NCI-H1436 (cell line): Measurements from ENCODE around the gene TRIM50.
"Not testable (repeated sequence)": the region's sequence is repeated elsewhere in the genome, so short reads cannot be mapped to it uniquely, and the experiment has no call there.

ENCODE experiments used
- DNase-seq: peaks from one replicate; lab custom pipeline; 2025; lab: John Stamatoyannopoulos, UW

Gene TRIM50

GRCh38 chr7:73327922-73328321 is at the start of gene TRIM50, which contains the start of gene FKBP6:
TRIM50 (minus strand) TSS chr7:73328082; CDS start chr7:73324787, 3,295 bp downstream.
FKBP6 (plus strand) TSS chr7:73328161; CDS start chr7:73328429, 268 bp downstream.
- DNase-seq, result not testable (repeated sequence)

GRCh38 chr7:73376671-73377412 is 49.0 kb upstream of the TRIM50 start:
- DNase-seq, result no peak

- not testable (repeated sequence) for DNase-seq
Observed at GRCh38 chr7:73376262-73376661, 48.4 kb upstream of the TRIM50 start.

GRCh38 chr7:73373741-73374140 is 45.9 kb upstream of the TRIM50 start:
- no peak for DNase-seq

GRCh38 chr7:73369622-73370021 is 41.7 kb upstream of the TRIM50 start:
- DNase-seq, result no peak

GRCh38 chr7:73369009-73369408 is 41.1 kb upstream of the TRIM50 start:
- DNase-seq, result no peak

- DNase-seq, result no peak
Observed at GRCh38 chr7:73366990-73367389, 39.1 kb upstream of the TRIM50 start.

- no peak for DNase-seq
Observed at GRCh38 chr7:73366127-73366526, 38.2 kb upstream of the TRIM50 start.

- DNase-seq, result no peak
Observed at GRCh38 chr7:73364006-73364728, 36.3 kb upstream of the TRIM50 start.

- no peak for DNase-seq
Observed at GRCh38 chr7:73363225-73364005, 35.5 kb upstream of the TRIM50 start.

GRCh38 chr7:73360590-73360989 is 32.7 kb upstream of the TRIM50 start:
- not testable (repeated sequence) for DNase-seq

- no peak for DNase-seq
Observed at GRCh38 chr7:73359746-73360375, 32.0 kb upstream of the TRIM50 start.

- DNase-seq, result no peak
Observed at GRCh38 chr7:73359306-73359705, 31.4 kb upstream of the TRIM50 start.

- no peak for DNase-seq
Observed at GRCh38 chr7:73358590-73359275, 30.9 kb upstream of the TRIM50 start.

GRCh38 chr7:73356159-73356558 is 28.3 kb upstream of the TRIM50 start:
- no peak for DNase-seq

- no peak for DNase-seq
Observed at GRCh38 chr7:73354821-73355220, 26.9 kb upstream of the TRIM50 start.

- no peak for DNase-seq
Observed at GRCh38 chr7:73354196-73354595, 26.3 kb upstream of the TRIM50 start.

GRCh38 chr7:73353243-73353642 is 25.4 kb upstream of the TRIM50 start:
- no peak for DNase-seq

- DNase-seq, result no peak
Observed at GRCh38 chr7:73352784-73353183, 24.9 kb upstream of the TRIM50 start.

- no peak for DNase-seq
Observed at GRCh38 chr7:73351447-73352167, 23.7 kb upstream of the TRIM50 start.
